ENCODE measurements around the gene DNAJC12. TPM values are rescaled to one million over a fixed set of nuclear protein-coding genes. Genes with fewer than 3 reads are reported as not detected.
"Not testable (repeated sequence)": the region's sequence is repeated elsewhere in the genome, so short reads cannot be mapped to it uniquely, and the experiment has no call there.

The DNAJC12 gene
- total RNA-seq = 4.3 TPM
- long read RNA-seq, partial matches to known transcripts = 2 of 4 reads
- long read RNA-seq, other reads (novel, unspliced or antisense) = 0 of 4 reads

DNA sequence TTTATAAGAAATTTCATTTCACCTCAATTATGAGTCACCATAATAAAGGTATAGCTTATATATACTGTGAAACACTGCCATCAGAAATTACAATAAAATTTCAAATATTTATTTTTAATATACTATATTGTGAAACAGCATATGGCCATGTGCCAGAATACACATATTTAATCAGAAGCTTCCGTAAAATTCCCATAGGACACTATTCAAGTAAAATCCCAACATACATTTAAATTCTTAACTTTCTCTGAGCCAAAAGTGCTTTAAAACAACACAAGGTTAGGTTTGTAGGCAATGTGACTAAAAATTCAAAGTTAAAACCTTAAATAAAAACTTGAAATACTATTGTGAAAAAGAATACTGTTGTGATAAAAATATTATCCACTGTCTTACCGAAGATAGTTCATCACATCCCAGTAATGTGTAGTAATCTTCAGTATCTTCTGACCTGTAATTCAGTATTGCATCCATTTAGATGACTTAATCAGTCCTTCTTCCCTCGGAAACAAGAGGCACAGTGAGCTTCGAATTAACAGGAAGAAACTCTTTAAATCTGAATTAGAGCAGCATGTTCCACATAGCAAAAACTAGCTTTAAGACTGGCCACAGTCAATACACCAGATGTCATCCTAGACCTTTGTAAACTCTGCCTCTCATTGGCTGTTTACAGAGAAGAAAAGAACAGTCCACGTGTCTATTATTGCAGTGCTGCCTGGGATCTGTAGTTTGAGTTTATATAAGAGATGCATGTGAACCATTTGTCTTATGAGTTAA is at the start of gene DNAJC12:
Gene DNAJC12, minus strand, starts transcription at position 648 of the 774 bp plus-strand sequence. Its CDS starts 177 bp downstream, at position 471.
- ATAC-seq (peak; percentile 92), DNase-seq (no peak)
- intact Hi-C loops (cut with micrococcal nuclease) = no loop called here

DNA sequence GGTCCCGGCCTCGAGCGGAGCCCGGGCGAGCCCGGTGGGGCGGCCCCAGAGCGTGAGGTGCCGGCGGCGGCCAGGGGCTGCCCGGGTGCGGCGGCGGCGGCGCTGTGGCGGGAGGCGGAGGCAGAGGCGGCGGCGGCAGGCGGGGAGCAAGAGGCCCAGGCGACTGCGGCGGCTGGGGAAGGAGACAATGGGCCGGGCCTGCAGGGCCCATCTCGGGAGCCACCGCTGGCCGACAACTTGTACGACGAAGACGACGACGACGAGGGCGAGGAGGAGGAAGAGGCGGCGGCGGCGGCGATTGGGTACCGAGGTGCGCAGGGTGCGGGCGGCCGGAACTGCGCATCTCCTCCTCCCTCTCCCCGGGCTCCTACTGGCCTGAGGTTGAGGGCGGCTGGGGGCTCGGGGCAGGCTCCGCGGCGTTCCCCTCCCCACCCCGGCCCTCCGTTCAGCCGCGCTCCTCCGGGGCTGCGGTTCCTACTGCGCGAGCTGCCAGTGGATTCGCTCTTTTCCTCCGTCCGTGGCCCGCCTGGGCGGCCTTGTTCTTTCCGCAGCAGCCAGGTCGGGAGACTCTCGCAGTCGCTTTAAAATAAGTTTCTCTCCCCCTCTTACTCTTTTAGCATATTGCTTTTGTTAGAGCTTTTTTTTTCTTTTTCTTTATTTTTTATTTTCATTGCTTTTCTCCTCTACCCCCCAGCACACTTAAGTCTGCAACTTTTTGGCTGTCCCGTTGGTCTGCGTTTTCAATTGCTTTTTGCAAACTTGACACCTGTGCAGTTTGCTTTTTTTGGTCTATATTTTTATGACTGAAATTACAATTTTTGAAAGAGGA is 47.1 kb upstream of the DNAJC12 start:
- DNase-seq (peak; percentile 88), ATAC-seq (peak; percentile 78)
- intact Hi-C loops (cut with micrococcal nuclease) = no loop called here

DNA sequence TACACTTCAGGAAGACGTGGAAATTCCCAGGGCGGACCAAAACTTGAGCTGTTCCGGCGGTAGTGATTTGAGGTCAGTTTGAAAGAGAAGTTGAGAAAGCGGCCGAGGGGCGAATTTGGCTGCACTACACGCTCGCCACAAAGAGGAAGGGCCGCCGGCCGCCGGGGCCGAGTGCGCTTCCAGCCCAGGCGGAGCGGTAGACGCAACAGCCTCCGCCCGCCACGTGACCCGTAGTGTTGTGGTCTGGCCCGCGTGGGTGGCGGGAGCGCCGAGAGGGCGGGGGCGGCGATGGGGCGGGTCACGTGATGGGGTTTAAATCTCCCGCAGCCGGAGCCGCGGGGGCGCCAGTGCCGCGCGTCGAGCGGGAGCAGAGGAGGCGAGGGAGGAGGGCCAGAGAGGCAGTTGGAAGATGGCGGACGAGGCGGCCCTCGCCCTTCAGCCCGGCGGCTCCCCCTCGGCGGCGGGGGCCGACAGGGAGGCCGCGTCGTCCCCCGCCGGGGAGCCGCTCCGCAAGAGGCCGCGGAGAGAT is 46.4 kb upstream of the DNAJC12 start, which contains the start of gene SIRT1:
Gene SIRT1, plus strand, starts transcription at position 344 of the 529 bp plus-strand sequence. Its CDS starts 66 bp downstream, at position 410.
- peak; percentile 95 for ATAC-seq
- DNase-seq = peak; percentile 99
- intact Hi-C loops (cut with micrococcal nuclease) = no loop called here

DNA sequence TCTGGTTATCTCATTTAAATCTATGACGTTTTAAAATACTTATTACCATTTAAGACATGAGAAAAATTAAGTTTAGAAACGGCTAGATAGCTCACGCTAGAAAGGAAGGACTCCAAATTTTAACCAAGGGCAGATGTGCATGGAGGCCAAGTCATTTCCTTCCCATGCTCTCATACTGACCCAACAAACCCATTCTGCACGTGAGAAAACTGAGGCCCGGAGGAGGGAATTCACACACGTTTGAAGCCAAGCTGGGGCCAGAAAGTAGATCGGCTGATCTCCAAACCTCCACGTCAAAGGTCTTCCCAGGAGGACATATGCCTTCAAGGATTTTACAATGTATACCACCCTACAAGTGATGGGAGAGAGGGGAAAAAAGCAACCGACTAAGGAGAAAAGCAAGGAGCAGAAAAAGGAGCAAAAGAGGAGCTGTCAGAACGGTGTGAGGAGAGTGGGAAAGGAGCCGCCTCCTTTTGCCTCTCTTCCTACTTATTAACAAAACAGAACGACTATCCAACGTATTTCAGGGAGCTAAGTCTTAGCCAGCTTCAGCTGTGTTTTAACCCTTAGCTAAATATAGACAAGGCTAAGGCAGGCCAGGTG is 45.8 kb upstream of the DNAJC12 start:
- intact Hi-C loops (cut with micrococcal nuclease) = no loop called here
- no peak for DNase-seq
- ATAC-seq = peak; percentile 36

DNA sequence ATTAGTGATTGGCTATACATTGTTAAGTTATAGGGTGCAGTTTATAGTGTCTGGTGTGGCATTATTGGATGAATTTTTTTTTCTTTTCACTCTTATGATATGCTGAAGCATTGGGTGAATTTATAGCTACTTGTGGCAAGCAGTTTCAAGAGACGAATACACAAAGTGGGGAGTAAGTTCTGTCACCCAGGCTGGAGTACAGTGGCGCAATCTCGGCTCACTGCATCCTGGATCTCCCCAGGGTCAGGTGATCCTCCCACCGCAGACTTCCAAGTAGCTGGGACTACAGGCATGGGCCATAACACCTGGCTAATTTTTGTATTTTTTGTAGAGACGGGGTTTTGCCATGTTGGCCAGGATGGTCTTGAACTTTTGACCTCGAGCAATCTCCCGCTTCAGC is 40.1 kb upstream of the DNAJC12 start:
- DNase-seq (no peak), ATAC-seq (no peak)
- intact Hi-C loops (cut with micrococcal nuclease) = no loop called here

DNA sequence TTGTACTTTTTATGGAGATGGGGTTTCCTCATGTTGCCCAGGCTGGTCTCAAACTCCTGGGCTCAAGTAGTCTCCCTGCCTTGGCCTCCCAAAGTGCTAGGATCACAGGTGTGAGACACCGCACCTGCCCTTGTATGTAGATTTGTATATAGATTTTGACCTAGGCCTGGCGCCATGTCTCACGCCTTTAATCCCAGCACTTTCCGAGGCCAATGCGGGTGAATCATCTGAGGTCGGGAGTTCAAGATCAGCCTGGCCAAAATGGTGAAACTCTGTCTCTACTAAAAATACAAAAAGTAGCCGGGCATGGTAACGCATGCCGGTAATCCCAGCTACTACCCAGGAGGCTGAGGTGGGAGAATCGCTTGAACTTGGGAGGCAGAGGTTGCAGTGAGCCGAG is 39.4 kb upstream of the DNAJC12 start:
- DNase-seq; intact Hi-C loops (cut with micrococcal nuclease); ATAC-seq: not testable (repeated sequence)

DNA sequence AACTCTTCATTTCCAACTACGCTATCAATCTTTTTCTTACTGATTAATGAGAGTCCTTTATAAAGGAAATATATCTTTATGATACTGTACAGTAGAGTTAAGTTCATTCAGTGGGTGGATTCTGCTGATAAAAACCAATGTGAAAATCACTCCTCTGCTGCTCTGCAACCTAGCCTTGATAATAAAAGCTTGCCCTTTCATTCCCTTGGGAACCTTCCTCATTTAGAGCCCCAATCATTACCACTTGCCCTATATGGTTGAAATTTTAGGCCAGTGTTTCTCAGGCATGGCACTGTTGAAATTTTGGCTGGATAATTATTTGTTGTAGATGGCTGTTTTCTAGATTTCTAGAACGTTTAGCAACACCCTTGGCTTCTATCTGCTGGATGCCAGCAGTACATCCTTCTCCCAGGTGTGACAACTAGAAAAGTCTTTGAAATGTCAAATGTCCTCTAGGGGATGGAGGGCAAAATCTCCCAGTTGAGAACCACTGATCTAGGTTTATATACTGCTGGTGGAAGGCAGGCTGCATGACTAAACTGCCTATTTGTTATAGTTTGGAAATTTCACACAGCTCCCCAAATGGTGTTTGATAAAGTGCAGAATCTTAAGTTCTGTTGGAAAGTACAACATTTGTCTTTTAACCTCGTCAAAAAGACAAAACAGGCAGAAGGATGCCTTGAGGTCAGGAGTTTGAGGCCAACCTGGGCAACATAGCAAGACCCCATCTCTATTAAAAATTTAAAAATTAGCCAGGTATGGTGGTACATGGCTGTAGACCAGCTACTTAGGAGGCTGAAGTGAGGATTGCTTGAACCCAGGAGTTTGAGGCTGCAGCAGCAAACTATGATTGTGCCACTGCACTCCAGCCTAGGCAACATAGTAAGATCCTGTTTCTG is 37.6 kb upstream of the DNAJC12 start:
- intact Hi-C loops (cut with micrococcal nuclease) = no loop called here
- ATAC-seq = no peak
- DNase-seq = no peak

DNA sequence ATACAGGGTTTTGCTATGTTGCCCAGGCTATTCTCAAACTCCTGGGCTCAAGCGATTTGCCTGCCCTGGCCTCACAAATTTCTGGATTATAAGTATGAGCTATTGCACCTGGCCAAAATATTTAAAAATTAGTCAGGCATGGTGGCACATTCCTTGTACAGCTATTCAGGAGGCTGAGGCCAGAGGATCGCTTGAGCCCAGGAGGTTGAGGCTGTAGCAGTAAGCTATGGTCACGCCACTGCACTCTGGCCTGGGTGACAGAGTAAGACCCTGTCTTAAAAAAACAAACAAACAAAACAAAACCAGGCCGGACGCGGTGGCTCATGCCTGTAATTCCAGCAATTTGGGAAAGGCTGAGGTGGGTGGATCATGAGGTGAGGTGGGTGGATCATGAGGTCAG is 32.0 kb upstream of the DNAJC12 start:
- ATAC-seq (no peak), DNase-seq (no peak)
- intact Hi-C loops (cut with micrococcal nuclease) = no loop called here

DNA sequence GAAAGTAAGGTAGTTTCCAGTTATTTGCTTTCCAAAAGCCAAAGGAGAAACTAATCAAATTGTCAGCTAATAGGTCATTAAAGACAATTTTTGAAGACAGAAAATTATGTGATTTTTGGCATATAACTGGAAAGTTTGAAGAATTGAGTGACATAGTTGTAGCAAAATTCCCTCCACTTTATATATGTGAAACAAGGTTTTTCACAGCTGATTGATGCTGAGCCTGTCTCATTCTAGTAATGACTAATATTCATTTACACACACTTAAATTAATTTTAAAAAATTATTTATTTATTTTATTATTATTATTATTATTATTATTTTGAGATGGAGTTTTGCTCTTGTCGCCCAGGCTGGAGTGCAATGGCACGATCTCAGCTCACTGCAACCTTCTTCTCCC is 30.1 kb upstream of the DNAJC12 start:
- intact Hi-C loops (cut with micrococcal nuclease) = no loop called here
- DNase-seq (no peak), ATAC-seq (no peak)

DNA sequence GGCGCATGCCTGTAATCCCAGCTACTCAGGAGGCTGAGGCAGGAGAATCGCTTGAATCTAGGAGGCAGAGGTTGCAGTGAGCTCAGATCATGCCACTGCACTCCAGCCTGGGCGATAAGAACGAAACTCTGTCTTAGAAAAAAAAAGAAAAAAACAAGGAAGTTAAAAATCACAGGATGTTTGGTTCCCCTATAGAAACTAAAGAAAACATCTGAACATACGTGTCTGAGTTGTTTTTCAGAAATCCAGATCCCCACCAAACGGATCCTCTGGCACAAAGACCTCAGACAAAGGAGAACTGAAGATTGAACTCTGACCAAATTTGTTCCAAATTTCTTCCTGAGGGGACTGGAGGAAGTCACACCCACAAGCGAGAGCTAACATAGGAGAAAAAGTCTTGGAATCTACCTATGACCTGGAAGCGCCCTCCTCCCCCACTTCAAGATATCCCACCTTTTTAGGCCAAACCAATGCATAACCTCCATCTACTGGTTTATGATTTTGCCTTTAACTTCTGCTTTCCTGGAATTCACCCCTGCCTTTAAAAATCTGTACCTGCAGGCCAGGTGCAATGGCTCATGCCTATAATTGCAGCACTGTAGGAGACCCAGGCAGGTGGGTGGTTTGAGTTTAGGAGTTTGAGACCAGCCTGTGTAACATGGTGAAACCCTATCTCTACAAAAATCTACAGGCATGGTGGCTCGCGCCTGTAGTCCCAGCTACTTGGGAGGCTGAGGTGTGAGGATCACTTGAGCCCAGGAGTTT is 26.8 kb upstream of the DNAJC12 start:
- ATAC-seq = no peak
- intact Hi-C loops (cut with micrococcal nuclease) = no loop called here
- DNase-seq = no peak

DNA sequence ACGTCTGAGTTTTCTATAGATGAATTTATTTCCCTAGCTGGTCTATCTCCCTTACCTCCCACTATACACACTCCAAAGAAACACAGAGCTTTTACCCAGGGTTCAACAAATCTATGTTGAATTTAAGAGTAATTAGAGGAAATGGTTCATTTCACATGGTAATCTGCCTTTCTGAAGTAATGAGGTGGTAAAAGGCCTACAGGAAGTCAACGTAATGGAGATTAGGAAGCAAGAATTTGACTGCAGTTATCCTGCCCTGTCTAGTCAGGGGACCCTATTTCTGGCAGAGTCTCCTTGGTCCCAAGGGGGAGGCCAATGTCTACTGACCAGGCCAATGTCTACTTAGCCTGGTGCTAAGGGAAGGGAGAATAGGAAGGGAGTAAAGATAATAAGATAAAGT is 25.1 kb upstream of the DNAJC12 start:
- ATAC-seq (no peak), DNase-seq (no peak)
- intact Hi-C loops (cut with micrococcal nuclease) = no loop called here

DNA sequence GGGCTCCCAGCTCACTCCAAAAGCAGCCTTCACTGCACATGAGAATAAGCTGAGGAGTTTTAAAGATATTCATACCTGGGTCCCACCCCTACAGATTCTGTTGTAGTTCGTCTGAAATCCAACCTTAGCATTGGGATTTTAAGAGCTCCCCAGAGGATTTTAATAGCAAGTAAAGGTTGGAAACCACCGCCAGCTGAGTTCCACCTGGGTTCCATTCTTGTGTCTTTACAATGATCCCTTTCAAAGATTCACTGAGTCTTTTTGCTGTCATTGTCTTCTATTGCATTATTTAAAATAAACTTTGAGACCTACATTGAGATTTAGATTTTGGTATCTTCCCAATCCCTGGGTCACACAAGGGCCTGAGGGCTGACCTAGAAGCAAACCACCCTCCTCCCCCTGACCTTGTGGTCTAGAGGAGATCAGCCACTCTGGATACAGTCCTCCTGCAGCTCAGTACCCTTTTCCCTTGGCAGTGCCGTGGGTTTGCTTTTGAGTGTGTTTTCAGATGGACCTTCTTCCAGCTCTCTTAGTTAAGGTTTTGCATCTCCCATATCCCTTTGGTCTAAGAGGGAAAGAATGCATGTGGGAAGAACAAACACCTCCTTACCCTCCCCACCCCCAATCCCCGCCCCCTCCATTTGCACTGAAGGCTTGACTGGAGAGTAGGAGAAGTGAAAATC is 23.9 kb upstream of the DNAJC12 start:
- ATAC-seq (no peak), DNase-seq (no peak)
- intact Hi-C loops (cut with micrococcal nuclease) = no loop called here

DNA sequence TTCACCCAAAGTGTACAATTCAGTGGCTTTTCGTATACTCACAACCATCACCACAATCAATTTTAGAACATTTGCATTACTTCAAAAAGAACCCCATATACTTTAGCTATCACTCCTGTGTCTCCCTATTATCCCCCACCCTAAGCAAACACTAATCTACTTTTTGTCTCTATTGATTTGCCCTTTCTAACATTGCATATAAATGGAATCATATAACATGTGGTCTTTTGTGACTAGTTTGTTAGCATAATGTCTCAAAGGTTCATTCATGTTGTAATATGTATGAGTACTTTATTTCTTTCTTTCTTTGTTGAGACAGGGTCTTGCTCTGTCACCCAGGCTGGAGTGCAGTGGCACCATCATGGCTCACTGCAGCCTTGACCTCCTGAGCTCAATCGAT is 21.0 kb upstream of the DNAJC12 start:
- DNase-seq (no peak), ATAC-seq (no peak)
- intact Hi-C loops (cut with micrococcal nuclease) = loop anchor here (5.0 kb wide), 1 partner anchor 298 kb away; no protein-coding TSS in a partner anchor

DNA sequence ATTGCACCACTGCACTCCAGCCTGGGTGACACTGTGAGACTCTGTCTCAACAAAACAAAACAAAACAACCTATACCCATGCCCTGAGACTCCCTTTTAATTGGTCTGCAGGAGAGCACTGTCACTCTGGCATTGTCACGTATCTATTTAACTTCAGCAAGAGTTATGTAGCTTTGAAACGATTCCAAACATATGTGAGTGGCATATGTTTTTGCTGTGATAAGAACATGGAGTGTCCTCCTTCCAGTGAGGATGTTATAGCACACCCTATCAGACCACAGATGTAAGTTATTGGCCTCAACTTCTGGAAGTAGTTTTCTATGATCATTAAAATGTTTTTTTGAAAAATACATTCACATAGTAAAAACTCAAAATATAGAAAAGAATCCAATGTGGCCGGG is 15.5 kb upstream of the DNAJC12 start:
- intact Hi-C loops (cut with micrococcal nuclease) = no loop called here
- DNase-seq (no peak), ATAC-seq (no peak)

DNA sequence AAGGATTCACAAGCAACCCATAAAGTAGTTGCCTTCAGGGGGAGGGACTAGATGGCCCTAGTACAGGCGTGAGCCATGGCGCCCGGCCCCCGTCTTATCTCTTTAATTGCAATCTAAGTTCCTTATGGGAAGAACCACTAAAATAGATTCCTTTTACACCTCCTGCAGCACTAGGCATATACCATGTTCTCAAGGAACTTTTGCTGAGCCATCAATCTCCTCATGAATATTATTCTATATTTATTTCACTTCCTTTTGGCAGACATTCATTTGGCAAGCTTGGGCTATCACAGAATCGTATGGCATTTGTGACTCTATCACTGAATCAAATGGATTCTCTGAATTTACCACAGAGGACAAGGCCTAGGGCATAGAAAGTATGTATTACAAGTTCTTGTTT is 14.8 kb upstream of the DNAJC12 start:
- intact Hi-C loops (cut with micrococcal nuclease) = no loop called here
- DNase-seq (no peak), ATAC-seq (no peak)

DNA sequence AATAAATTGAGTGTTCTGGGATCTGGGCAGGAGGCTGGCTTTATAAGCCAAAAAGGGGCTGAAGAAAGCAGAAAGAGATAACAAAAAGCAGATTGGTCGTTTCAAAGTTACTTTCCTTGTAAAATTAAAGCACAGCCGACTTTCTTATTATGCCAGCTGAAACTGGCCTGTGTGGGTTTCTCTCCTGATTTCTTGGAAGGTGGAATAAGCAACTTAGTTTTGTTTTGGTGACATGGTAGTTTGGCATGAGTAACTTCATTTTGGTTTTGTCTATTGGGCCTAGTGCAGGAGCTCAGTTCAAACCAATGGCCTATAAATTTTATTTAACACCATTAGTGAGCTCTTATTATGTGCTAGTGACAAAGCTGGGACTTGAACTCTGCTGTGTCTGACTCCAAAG is 13.2 kb upstream of the DNAJC12 start:
- ATAC-seq (no peak), DNase-seq (no peak)
- intact Hi-C loops (cut with micrococcal nuclease) = no loop called here

DNA sequence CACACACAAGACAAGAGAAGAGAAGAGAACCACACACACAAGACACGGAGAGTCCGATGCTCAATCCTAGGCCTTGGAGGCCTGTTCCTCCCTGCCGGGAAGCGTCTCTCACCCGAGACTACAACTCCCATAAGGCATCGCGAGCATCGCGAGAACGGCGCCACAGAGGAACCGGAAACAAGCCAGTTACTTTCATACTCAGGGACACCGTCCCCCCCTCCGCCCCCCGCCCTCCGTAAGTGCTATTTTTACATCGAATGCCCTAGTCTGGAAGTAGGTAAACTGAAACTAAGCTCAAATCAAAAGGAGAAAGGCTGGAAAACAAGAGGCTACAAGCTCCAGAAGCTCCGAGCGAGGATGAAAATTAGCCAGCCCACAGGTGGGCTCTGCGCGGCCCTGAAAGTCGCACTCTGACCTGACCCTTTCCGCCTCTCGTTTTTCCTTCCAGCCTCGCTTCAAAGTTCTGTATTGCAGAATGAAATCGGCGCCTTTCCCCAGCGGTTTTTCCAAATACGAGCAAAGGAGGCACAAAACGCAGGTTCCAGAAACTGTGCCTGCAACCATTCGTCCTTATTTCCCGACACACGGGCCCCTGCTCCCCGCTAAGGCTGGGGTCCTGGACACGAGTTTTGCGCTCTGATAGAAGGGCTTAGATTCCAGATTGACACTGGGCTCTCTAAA is 11.5 kb upstream of the DNAJC12 start:
- peak; percentile 98 for DNase-seq
- peak; percentile 99 for ATAC-seq
- intact Hi-C loops (cut with micrococcal nuclease) = no loop called here
